ENCODE data around the gene BRD1. TPM values are rescaled to one million over a fixed set of nuclear protein-coding genes. Genes with fewer than 3 reads are reported as not detected.

The BRD1 gene
- total RNA-seq, 1 donor from 2014 or later: 32.5 TPM

DNA sequence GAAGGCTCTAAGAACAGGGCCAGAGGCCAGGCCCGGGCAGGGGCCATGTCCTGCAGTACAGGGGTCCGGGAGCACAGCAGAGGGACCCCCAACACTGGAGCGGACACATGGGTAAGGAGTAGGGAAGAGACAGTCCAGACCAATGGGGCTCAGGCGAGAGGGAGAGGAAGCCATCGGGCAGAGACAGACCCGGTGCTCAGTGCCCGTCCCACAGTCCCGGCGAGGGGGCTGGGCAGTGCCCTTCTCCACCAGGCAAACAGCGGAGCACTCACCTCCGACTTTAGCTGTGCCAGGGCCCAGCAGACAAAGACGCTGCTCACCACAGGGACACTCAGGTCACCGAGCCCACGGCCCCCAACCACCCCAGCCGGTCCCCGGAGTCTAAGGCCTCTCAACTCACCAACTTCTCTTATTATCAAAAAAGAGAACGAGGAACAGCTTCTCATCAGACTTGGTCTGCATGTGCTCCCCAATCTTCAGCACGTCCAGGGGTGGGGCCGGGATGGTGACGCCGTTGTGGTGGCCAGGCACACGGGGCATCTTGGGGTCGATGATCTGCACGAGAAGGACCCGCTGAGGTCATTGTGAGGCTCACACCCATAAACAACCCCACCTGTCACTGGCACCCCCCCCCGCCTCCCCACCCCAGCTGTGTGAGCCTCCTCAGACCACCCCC is 52.3 kb downstream of the BRD1 start:
- TF ChIP-seq, protein P1, sequence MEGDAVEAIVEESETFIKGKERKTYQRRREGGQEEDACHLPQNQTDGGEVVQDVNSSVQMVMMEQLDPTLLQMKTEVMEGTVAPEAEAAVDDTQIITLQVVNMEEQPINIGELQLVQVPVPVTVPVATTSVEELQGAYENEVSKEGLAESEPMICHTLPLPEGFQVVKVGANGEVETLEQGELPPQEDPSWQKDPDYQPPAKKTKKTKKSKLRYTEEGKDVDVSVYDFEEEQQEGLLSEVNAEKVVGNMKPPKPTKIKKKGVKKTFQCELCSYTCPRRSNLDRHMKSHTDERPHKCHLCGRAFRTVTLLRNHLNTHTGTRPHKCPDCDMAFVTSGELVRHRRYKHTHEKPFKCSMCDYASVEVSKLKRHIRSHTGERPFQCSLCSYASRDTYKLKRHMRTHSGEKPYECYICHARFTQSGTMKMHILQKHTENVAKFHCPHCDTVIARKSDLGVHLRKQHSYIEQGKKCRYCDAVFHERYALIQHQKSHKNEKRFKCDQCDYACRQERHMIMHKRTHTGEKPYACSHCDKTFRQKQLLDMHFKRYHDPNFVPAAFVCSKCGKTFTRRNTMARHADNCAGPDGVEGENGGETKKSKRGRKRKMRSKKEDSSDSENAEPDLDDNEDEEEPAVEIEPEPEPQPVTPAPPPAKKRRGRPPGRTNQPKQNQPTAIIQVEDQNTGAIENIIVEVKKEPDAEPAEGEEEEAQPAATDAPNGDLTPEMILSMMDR (IDR thresholded peaks at IDR 0.05): no peak
- Histone ChIP-seq H3K4me3 (no peak overlapping the region), H3K27me3 (no peaks in the 10 kb centered on the region), H3K27ac (no peak overlapping the region), H3K9me3 (no peaks in the 10 kb centered on the region), H3K36me3 (peaks cover 47 to 60% of the 10 kb centered on the region in 2 donors), H3K4me1 (no peaks in the 10 kb centered on the region)
- DNase-seq (ENCODE audit: low spot score in 2 of 2): no peak
- intact Hi-C loops (cut with DNase I): loop anchor here (10.0 kb wide), 1 partner anchor 249 kb away; no protein-coding TSS in a partner anchor

DNA sequence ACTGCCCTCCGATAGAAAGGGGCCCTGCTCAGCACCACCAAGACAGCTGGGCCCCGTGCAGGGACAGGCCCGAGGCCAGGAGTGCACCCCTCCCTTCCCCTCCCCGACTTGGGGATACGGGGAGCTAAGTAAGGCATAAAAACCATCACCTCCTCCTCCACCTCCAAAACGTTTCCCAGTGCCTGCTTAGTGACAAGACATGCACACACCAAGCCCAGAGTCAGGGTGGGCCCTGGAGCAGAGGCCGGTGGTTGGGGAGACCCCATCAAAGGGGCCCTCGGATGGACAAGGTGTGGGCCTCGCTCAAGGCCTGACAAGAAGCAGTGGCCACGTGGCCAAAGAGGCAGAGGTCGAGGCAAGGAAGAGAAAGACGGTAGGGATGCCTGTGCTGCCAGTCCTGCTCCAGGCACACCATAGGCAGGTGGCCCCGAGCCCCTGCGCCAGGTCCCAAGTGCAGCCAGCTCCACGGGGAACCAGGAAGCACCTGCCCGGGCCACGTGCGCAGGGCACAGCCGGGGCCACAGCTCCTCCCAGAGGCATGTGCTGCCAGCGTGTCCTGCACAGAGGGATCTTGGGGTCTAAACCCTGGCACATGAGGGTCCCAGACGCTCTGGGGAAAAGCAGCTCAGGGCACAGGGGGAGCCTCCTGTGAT is 53.0 kb downstream of the BRD1 start:
- no peaks in the 10 kb centered on the region for H3K9me3 ChIP-seq
- no peak overlapping the region for H3K4me3 ChIP-seq
- no peaks in the 10 kb centered on the region for H3K27me3 ChIP-seq
- DNase-seq (ENCODE audit: low spot score in 2 of 2): no peak
- no peaks in the 10 kb centered on the region for H3K4me1 ChIP-seq
- no peak overlapping the region for H3K27ac ChIP-seq
- TF ChIP-seq, protein P1 (IDR thresholded peaks at IDR 0.05): no peak
- H3K36me3 ChIP-seq: peaks cover 47 to 60% of the 10 kb centered on the region in 2 donors
- intact Hi-C loops (cut with DNase I): loop anchor here (10.0 kb wide), 1 partner anchor 250 kb away; no protein-coding TSS in a partner anchor

DNA sequence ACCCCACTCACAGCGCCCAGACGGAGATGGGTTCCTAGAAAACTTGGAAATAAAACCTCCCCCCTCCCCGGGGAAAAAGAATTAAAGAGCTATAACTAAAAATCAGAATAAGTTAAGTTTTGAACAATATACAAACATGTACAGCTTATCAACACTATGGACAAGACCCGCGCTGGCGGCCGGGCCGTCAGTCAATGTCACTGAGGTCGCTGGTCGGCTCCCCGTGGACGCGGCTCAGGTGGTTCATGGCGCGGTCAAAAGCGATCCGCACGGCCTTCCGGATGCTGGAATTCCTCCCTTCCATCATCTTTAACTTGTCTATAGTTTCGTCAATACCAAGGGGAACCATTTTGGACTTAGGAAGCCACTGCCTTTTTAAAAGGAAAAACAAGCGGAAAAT is 53.6 kb downstream of the BRD1 start:
- H3K4me3 ChIP-seq: no peak overlapping the region
- no peaks in the 10 kb centered on the region for H3K27me3 ChIP-seq
- no peak for DNase-seq (ENCODE audit: low spot score in 2 of 2)
- TF ChIP-seq, protein P1 (IDR thresholded peaks at IDR 0.05): no peak
- intact Hi-C loops (cut with DNase I): loop anchor here (10.0 kb wide), 1 partner anchor 251 kb away; no protein-coding TSS in a partner anchor
- no peaks in the 10 kb centered on the region for H3K4me1 ChIP-seq
- H3K9me3 ChIP-seq: no peaks in the 10 kb centered on the region
- H3K27ac ChIP-seq: no peak overlapping the region
- H3K36me3 ChIP-seq: peaks cover 45 to 60% of the 10 kb centered on the region in 2 donors

DNA sequence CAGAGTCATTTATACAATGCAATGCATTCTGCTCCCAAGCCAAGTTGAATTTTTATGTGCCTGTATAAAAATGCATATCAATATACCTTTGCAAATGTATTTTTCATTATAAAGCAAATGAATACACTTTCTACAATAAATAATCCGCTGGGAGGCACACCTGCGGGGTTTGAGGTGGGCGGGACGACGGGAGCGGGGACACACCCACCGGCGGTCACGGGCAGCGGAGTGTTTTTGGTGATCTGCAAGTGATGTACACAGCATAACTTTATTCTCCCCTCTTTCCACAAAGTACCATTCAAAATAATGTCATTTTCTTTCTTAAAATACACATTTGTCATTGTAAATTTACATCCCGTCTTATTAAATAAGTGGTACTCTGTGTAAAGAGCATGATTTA is 54.1 kb downstream of the BRD1 start:
- no peak overlapping the region for H3K27ac ChIP-seq
- H3K4me3 ChIP-seq: no peak overlapping the region
- no peaks in the 10 kb centered on the region for H3K9me3 ChIP-seq
- TF ChIP-seq, protein P1 (IDR thresholded peaks at IDR 0.05): no peak
- no peak for DNase-seq (ENCODE audit: low spot score in 2 of 2)
- H3K27me3 ChIP-seq: no peaks in the 10 kb centered on the region
- intact Hi-C loops (cut with DNase I): loop anchor here (10.0 kb wide), 1 partner anchor 251 kb away; no protein-coding TSS in a partner anchor
- H3K36me3 ChIP-seq: peaks cover 43 to 60% of the 10 kb centered on the region in 2 donors
- H3K4me1 ChIP-seq: no peaks in the 10 kb centered on the region

DNA sequence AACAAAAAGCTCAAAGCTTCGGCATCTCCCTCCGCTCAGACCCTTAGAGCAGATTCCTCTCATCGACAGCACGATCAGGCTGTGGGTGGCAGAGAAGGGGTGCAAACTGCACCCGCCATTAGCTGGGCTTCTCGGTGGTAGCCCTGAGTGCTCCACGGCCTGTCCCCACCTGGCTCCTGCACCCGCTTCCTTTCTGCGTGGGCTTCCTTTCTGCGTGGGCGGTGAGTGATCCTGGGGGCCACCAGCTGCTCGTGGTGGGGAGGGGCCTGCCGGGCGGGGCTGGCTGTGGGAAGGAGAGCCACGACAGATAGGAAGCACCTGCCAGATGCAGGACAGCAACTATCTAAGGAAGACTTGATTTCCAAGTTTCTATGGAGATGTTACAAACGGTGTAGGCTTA is 55.0 kb downstream of the BRD1 start:
- DNase-seq (ENCODE audit: low spot score in 2 of 2): no peak
- Histone ChIP-seq H3K27me3 (no peaks in the 10 kb centered on the region), H3K27ac (no peak overlapping the region), H3K9me3 (no peaks in the 10 kb centered on the region), H3K36me3 (peaks cover 39 to 56% of the 10 kb centered on the region in 2 donors), H3K4me1 (no peaks in the 10 kb centered on the region), H3K4me3 (no peak overlapping the region)
- TF ChIP-seq, protein P1 (IDR thresholded peaks at IDR 0.05): no peak
- intact Hi-C loops (cut with DNase I): loop anchor here (10.0 kb wide), 1 partner anchor 252 kb away; no protein-coding TSS in a partner anchor

All from ascending aorta (tissue), 2 donors.